MCF 10A (cell line): ENCODE results near the gene KLHL25. TPM values are rescaled to one million over a fixed set of nuclear protein-coding genes. Genes with fewer than 3 reads are reported as not detected.

Experiments used
- BruUV-seq: library from RNA; stranded (reverse); fragments of 400-500 nt; replicated peaks from 2 replicates; lab custom pipeline; 2021; lab: Mats Ljungman, UMichigan
- CTCF ChIA-PET: fragments of 300-600 bp; sonication (Branson Sonifier 250); formaldehyde crosslinking; extraction: SDS; loops from one replicate; lab custom pipeline; 2021; ENCODE audit warnings: antibody characterized with exemption, inconsistent platforms; lab: Yijun Ruan, JAX
- POLR2A ChIA-PET: fragments of 300-600, 350-650 bp; sonication (Branson Sonifier 250); formaldehyde crosslinking; extraction: SDS; loops from one replicate; lab custom pipeline; 2020; ENCODE audit warnings: antibody characterized with exemption, inconsistent platforms; lab: Yijun Ruan, JAX
- DNase-seq: peaks from one replicate; pipeline ENCODE4 v3.0.0-alpha.2; 2018; ENCODE audit not compliant: unreplicated experiment
- H3K27ac Mint-ChIP-seq: one replicate; pipeline ENCODE4 v1.8.0; 2022; ENCODE audit warnings: mild to moderate bottlenecking, low read depth, mixed read lengths; ENCODE audit not compliant: unreplicated experiment
- H3K27me3 Mint-ChIP-seq: one replicate; pipeline ENCODE4 v1.8.0; 2022; ENCODE audit warnings: mixed read lengths; ENCODE audit not compliant: insufficient read depth, unreplicated experiment
- H3K36me3 Mint-ChIP-seq: one replicate; pipeline ENCODE4 v1.8.0; 2022; ENCODE audit warnings: mild to moderate bottlenecking, moderate library complexity, mixed read lengths; ENCODE audit not compliant: insufficient read depth, unreplicated experiment
- H3K4me1 Mint-ChIP-seq: one replicate; pipeline ENCODE4 v1.8.0; 2022; ENCODE audit warnings: mixed read lengths; ENCODE audit not compliant: insufficient read depth, unreplicated experiment
- H3K4me3 Mint-ChIP-seq: one replicate; pipeline ENCODE4 v1.8.0; 2022; ENCODE audit warnings: mild to moderate bottlenecking, moderate library complexity, mixed read lengths; ENCODE audit not compliant: unreplicated experiment
- H3K9me3 Mint-ChIP-seq: one replicate; pipeline ENCODE4 v1.8.0; 2022; ENCODE audit warnings: mixed read lengths; ENCODE audit not compliant: unreplicated experiment
- intact Hi-C: fragments of 100-400 bp; cut with micrococcal nuclease; formaldehyde crosslinking; loops from 2 replicates; pipeline ENCODE4 v1.14.1; 2022
- total RNA-seq: library from RNA; stranded (reverse); gene quantifications from 2 replicates; pipeline ENCODE4 v1.2.3, GENCODE V29; 2022
- TF ChIP-seq, protein P1 (sequence below): fragments of 200-600 bp; IDR thresholded peaks from one replicate; pipeline ENCODE4 v1.8.0; 2022; ENCODE audit warnings: antibody characterized with exemption, mild to moderate bottlenecking; ENCODE audit not compliant: unreplicated experiment

Gene KLHL25
- total RNA-seq, 1 experiment from 2014 or later, result 3.1 TPM

- ChIA-PET CTCF (interaction anchor here (0.7 to 2.9 kb wide), 5 partner anchors 12 to 532 kb away, joined by 3 to 17 read pairs (median 4); no protein-coding TSS in a partner anchor), POLR2A (no interaction called here)
- TF ChIP-seq, protein P1, sequence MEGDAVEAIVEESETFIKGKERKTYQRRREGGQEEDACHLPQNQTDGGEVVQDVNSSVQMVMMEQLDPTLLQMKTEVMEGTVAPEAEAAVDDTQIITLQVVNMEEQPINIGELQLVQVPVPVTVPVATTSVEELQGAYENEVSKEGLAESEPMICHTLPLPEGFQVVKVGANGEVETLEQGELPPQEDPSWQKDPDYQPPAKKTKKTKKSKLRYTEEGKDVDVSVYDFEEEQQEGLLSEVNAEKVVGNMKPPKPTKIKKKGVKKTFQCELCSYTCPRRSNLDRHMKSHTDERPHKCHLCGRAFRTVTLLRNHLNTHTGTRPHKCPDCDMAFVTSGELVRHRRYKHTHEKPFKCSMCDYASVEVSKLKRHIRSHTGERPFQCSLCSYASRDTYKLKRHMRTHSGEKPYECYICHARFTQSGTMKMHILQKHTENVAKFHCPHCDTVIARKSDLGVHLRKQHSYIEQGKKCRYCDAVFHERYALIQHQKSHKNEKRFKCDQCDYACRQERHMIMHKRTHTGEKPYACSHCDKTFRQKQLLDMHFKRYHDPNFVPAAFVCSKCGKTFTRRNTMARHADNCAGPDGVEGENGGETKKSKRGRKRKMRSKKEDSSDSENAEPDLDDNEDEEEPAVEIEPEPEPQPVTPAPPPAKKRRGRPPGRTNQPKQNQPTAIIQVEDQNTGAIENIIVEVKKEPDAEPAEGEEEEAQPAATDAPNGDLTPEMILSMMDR, result no peak
- Mint-ChIP-seq H3K36me3 (no peaks in the 10 kb centered on the region), H3K27me3 (peaks cover 9% of the 10 kb centered on the region), H3K27ac (no peak overlapping the region), H3K9me3 (no peaks in the 10 kb centered on the region), H3K4me3 (no peak overlapping the region), H3K4me1 (no peaks in the 10 kb centered on the region)
- intact Hi-C loops, result no loop called here
- BruUV-seq, result no TSS peak
- no peak for DNase-seq
These were observed 34.1 kb upstream of the KLHL25 start for GRCh38 chr15:85828874-85829273.

GRCh38 chr15:85828126-85828525, 33.4 kb upstream of the KLHL25 start:
- Mint-ChIP-seq H3K27ac (no peak overlapping the region), H3K27me3 (peaks cover 2% of the 10 kb centered on the region), H3K4me3 (no peak overlapping the region), H3K9me3 (no peaks in the 10 kb centered on the region), H3K4me1 (no peaks in the 10 kb centered on the region), H3K36me3 (no peaks in the 10 kb centered on the region)
- ChIA-PET CTCF (interaction anchor here (0.7 to 1.5 kb wide), 4 partner anchors 12 to 532 kb away, joined by 3 to 7 read pairs (median 4); no protein-coding TSS in a partner anchor), POLR2A (no interaction called here)
- DNase-seq, result no peak
- TF ChIP-seq, protein P1, result no peak
- no TSS peak for BruUV-seq
- intact Hi-C loops, result no loop called here

DNA sequence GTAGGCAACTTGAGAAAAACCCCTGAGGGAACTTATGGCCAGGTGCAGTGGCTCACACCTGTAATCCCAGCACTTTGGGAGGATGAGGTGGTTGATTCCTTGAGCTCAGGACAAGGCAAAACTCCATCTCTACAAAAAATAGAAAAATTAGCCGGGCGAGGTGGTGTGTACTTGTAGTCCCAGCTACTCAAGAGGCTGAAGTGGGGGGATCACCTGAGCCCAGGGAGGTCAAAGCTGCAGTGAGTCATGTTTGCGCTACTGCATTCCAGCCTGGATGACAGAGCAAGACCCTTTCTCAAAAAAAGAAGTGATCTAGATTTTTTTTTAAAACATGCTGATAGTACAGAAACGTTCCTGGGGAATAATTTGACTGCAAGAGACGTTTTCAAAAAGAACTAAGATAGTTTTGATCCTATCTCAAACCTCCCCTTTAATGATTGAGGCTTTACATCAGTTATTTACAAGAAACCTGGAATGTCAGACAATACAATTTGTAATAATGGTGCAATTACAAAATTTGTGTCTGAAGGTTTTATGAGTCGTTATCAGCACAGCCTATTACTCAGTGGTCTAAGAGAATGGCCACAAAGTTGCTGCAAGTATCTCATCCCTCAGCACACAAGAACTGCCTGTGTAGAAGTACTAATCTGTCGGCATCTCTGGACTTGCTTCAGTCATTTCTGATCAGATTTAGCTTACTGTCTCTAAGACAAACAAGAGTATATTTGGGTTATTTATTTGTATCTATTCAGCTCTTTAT, 32.2 kb upstream of the KLHL25 start:
- Mint-ChIP-seq H3K36me3 (no peaks in the 10 kb centered on the region), H3K27ac (no peak overlapping the region), H3K9me3 (no peaks in the 10 kb centered on the region), H3K4me1 (no peaks in the 10 kb centered on the region), H3K4me3 (no peak overlapping the region), H3K27me3 (no peaks in the 10 kb centered on the region)
- intact Hi-C loops, result no loop called here
- no TSS peak for BruUV-seq
- POLR2A ChIA-PET, result interaction anchor here (0.7 to 1.1 kb wide), 2 partner anchors 17 to 41 kb away, joined by 4 read pairs; no protein-coding TSS in a partner anchor
- CTCF ChIA-PET, result interaction anchor here (0.6 to 1.5 kb wide), 5 partner anchors 13 to 1159 kb away, joined by 3 to 7 read pairs (median 5); no protein-coding TSS in a partner anchor
- TF ChIP-seq, protein P1, result no peak
- DNase-seq, result no peak

DNA sequence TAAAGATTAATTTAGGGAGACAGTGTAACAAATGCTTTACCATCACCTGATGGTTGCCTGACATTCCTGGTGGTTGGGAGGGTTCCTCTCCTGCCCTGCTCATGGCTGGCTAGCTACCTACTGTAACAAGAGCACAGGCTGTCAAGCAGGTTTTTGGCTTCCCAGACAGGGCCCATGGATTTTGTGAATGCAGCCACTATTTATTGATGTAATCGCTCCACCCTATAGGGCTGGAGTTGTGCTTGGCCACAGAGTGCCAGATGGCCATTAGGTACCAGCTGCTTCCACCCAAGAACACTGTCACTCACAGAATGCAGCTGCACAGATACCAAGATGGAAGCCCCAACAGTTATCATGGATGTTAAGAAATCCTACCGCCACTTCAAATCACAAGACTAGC, 31.0 kb upstream of the KLHL25 start:
- TF ChIP-seq, protein P1, result no peak
- intact Hi-C loops, result no loop called here
- Mint-ChIP-seq H3K27me3 (peaks cover 6% of the 10 kb centered on the region), H3K27ac (no peak overlapping the region), H3K36me3 (no peaks in the 10 kb centered on the region), H3K9me3 (no peaks in the 10 kb centered on the region), H3K4me3 (no peak overlapping the region), H3K4me1 (no peaks in the 10 kb centered on the region)
- POLR2A ChIA-PET, result interaction anchor here (0.6 to 1.1 kb wide), 3 partner anchors 16 to 40 kb away, joined by 3 to 4 read pairs (median 4); no protein-coding TSS in a partner anchor
- BruUV-seq, result no TSS peak
- CTCF ChIA-PET, result interaction anchor here (0.6 to 1.7 kb wide), 5 partner anchors 12 to 34 kb away, joined by 3 to 7 read pairs (median 5); no protein-coding TSS in a partner anchor
- DNase-seq, result no peak
